HEK293 (cell line): ENCODE results near the gene MNT.

Source experiments
- CTCF ChIA-PET: fragments of 350-600 bp; formaldehyde crosslinking; extraction: SDS; loops from one replicate; lab custom pipeline; 2021; ENCODE audit warnings: antibody characterized with exemption; lab: Yijun Ruan, JAX
- POLR2A ChIA-PET: fragments of 300-600 bp; formaldehyde crosslinking; extraction: SDS; loops from one replicate; lab custom pipeline; 2020; ENCODE audit warnings: antibody characterized with exemption, inconsistent platforms; lab: Yijun Ruan, JAX
- H3K27ac ChIP-seq: fragments of 200-500 bp; sonication (Bioruptor generic); 2 replicates; pipeline ENCODE4 v1.5.1; 2014; ENCODE audit warnings: low read depth, low read length, control low read depth, inconsistent platforms; ENCODE audit errors: extremely low read depth
- H3K36me3 ChIP-seq, 2 experiments: fragments of 200-500 bp in 1 of 2; sonication (Bioruptor generic) in 1 of 2; 1 replicate in 1 of 2; 2 replicates in 1 of 2; pipeline ENCODE4 v1.5.1; 2014 to 2017; ENCODE audit warnings: inconsistent platforms in 2 of 2, low read length in 2 of 2; ENCODE audit not compliant: control insufficient read depth in 2 of 2, insufficient read depth in 1 of 2
- H3K4me1 ChIP-seq: fragments of 200-500 bp; sonication (Bioruptor generic); 2 replicates; pipeline ENCODE4 v1.5.1; 2014; ENCODE audit warnings: mild to moderate bottlenecking, low read length, inconsistent platforms; ENCODE audit not compliant: control insufficient read depth, insufficient read depth
- H3K4me3 ChIP-seq: 2 replicates; pipeline ENCODE4 v1.5.1; 2011; ENCODE audit warnings: low read depth, mild to moderate bottlenecking, control low read depth, low read length, moderate library complexity
- H3K9me3 ChIP-seq: fragments of 200-500 bp; sonication (Bioruptor generic); 2 replicates; pipeline ENCODE4 v1.5.1; 2014; ENCODE audit warnings: low read depth, low read length, inconsistent platforms; ENCODE audit not compliant: control insufficient read depth, insufficient read depth
- BCL11A ChIP-seq: fragments of 450-650 bp; formaldehyde crosslinking; IDR thresholded peaks from 2 replicates; pipeline ENCODE4 v1.5.1; 2016; ENCODE audit warnings: low read depth, missing biosample characterization, missing genetic modification characterization
- BCL11B ChIP-seq: fragments of 450-650 bp; formaldehyde crosslinking; IDR thresholded peaks from 2 replicates; pipeline ENCODE4 v1.5.1; 2016; ENCODE audit warnings: low read depth, missing biosample characterization, missing genetic modification characterization
- GLIS1 ChIP-seq: fragments of 450-650 bp; formaldehyde crosslinking; IDR thresholded peaks from 2 replicates; pipeline ENCODE4 v1.5.1; 2016; ENCODE audit warnings: missing biosample characterization, missing genetic modification characterization
- GLIS2 ChIP-seq: fragments of 450-650 bp; formaldehyde crosslinking; IDR thresholded peaks from 2 replicates; pipeline ENCODE4 v1.5.1; 2016; ENCODE audit warnings: missing biosample characterization, missing genetic modification characterization
- KLF9 ChIP-seq: fragments of 450-650 bp; formaldehyde crosslinking; IDR thresholded peaks from 2 replicates; pipeline ENCODE4 v1.5.1; 2016; ENCODE audit warnings: missing biosample characterization, missing genetic modification characterization, low read depth
- MZF1 ChIP-seq: fragments of 450-650 bp; formaldehyde crosslinking; IDR thresholded peaks from 2 replicates; pipeline ENCODE4 v1.5.1; 2017; ENCODE audit warnings: missing biosample characterization, missing genetic modification characterization, borderline replicate concordance
- PRDM10 ChIP-seq: fragments of 450-650 bp; formaldehyde crosslinking; IDR thresholded peaks from 2 replicates; pipeline ENCODE4 v1.5.1; 2016; ENCODE audit warnings: missing biosample characterization, missing genetic modification characterization
- REPIN1 ChIP-seq: fragments of 450-650 bp; formaldehyde crosslinking; IDR thresholded peaks from 2 replicates; pipeline ENCODE4 v1.5.1; 2017; ENCODE audit warnings: missing biosample characterization, missing genetic modification characterization, low read depth
- SP7 ChIP-seq: fragments of 450-650 bp; formaldehyde crosslinking; IDR thresholded peaks from 2 replicates; pipeline ENCODE4 v1.5.1; 2016; ENCODE audit warnings: missing biosample characterization, missing genetic modification characterization
- ZBTB7A ChIP-seq: fragments of 450-650 bp; formaldehyde crosslinking; IDR thresholded peaks from 2 replicates; pipeline ENCODE4 v1.5.1; 2016; ENCODE audit warnings: low read depth, missing biosample characterization, missing genetic modification characterization
- ZBTB8A ChIP-seq: fragments of 450-650 bp; formaldehyde crosslinking; IDR thresholded peaks from 2 replicates; pipeline ENCODE4 v1.5.1; 2016; ENCODE audit warnings: missing biosample characterization, missing genetic modification characterization
- ZFHX2 ChIP-seq: fragments of 450-650 bp; formaldehyde crosslinking; conservative IDR thresholded peaks from 2 replicates; pipeline ENCODE4 v1.5.1; 2016; ENCODE audit warnings: missing biosample characterization, missing genetic modification characterization
- ZNF16 ChIP-seq: fragments of 450-650 bp; formaldehyde crosslinking; IDR thresholded peaks from 2 replicates; pipeline ENCODE4 v1.5.1; 2016; ENCODE audit warnings: low read depth, missing biosample characterization, missing genetic modification characterization
- ZNF2 ChIP-seq: fragments of 450-650 bp; formaldehyde crosslinking; IDR thresholded peaks from 2 replicates; pipeline ENCODE4 v1.5.1; 2016; ENCODE audit warnings: missing biosample characterization, missing genetic modification characterization
- ZNF202 ChIP-seq: fragments of 450-650 bp; formaldehyde crosslinking; IDR thresholded peaks from 2 replicates; pipeline ENCODE4 v1.5.1; 2016; ENCODE audit warnings: missing biosample characterization, missing genetic modification characterization, borderline replicate concordance
- ZNF266 ChIP-seq: fragments of 450-650 bp; formaldehyde crosslinking; IDR thresholded peaks from 2 replicates; pipeline ENCODE4 v1.5.1; 2016; ENCODE audit warnings: missing biosample characterization, missing genetic modification characterization, low read depth
- ZNF335 ChIP-seq: fragments of 450-650 bp; formaldehyde crosslinking; conservative IDR thresholded peaks from 2 replicates; pipeline ENCODE4 v1.5.1; 2016; ENCODE audit warnings: missing biosample characterization, missing genetic modification characterization
- ZNF423 ChIP-seq: fragments of 450-650 bp; formaldehyde crosslinking; IDR thresholded peaks from 2 replicates; pipeline ENCODE4 v1.5.1; 2016; ENCODE audit warnings: missing biosample characterization, missing genetic modification characterization
- ZNF48 ChIP-seq: fragments of 450-650 bp; formaldehyde crosslinking; IDR thresholded peaks from 2 replicates; pipeline ENCODE4 v1.5.1; 2016; ENCODE audit warnings: missing biosample characterization, missing genetic modification characterization
- ZNF561 ChIP-seq: fragments of 450-650 bp; IDR thresholded peaks from 2 replicates; pipeline ENCODE4 v1.5.1; 2018; ENCODE audit warnings: missing biosample characterization, missing genetic modification characterization, borderline replicate concordance
- ZNF704 ChIP-seq: fragments of 450-650 bp; formaldehyde crosslinking; IDR thresholded peaks from 2 replicates; pipeline ENCODE4 v1.5.1; 2016; ENCODE audit warnings: missing biosample characterization, missing genetic modification characterization
- ZNF747 ChIP-seq: fragments of 450-650 bp; formaldehyde crosslinking; IDR thresholded peaks from 2 replicates; pipeline ENCODE4 v1.5.1; 2016; ENCODE audit warnings: missing biosample characterization, missing genetic modification characterization
- ZNF776 ChIP-seq: fragments of 450-650 bp; formaldehyde crosslinking; IDR thresholded peaks from 2 replicates; pipeline ENCODE4 v1.5.0; 2017; ENCODE audit warnings: missing biosample characterization, missing genetic modification characterization, borderline replicate concordance
- ZNF837 ChIP-seq: fragments of 450-650 bp; formaldehyde crosslinking; IDR thresholded peaks from 2 replicates; pipeline ENCODE4 v1.5.1; 2016; ENCODE audit warnings: missing biosample characterization, missing genetic modification characterization
- TF ChIP-seq, protein P1 (sequence below): fragments of 450-650 bp; formaldehyde crosslinking; optimal IDR thresholded peaks from 2 replicates; pipeline ENCODE3; 2016; ENCODE audit warnings: missing biosample characterization, mild to moderate bottlenecking, missing genetic modification characterization
- TF ChIP-seq, protein P2 (sequence below): fragments of 450-650 bp; formaldehyde crosslinking; IDR thresholded peaks from 2 replicates; pipeline ENCODE4; 2016; ENCODE audit warnings: missing biosample characterization, missing genetic modification characterization

Gene MNT

GRCh38 chr17:2337544-2338314, 63.1 kb downstream of the MNT start (continued):
- no peak for TF ChIP-seq ZNF16 (tag by site-specific recombination)
- peak; percentile 63; the same call in 1 of the 2 replicates for TF ChIP-seq ZNF561 (tag by site-specific recombination)
- no peak for TF ChIP-seq ZNF48 (tag by site-specific recombination)
- TF ChIP-seq, all 188 proteins: peak for 28

GRCh38 chr17:2336852-2337543, 63.9 kb downstream of the MNT start, which contains the start of gene SGSM2:
SGSM2 (plus strand) TSS chr17:2337501; CDS start chr17:2337689, 188 bp downstream.
- Histone ChIP-seq H3K4me3 (peak within 1 kb of the TSS; percentile 56), H3K36me3 (peaks cover 34 to 42% of the 10 kb centered on the region in 2 experiments), H3K27ac (peak within 1 kb of the TSS; percentile 88), H3K4me1 (peaks cover 14% of the 10 kb centered on the region), H3K9me3 (no peaks in the 10 kb centered on the region)
- POLR2A ChIA-PET = interaction anchor here (0.5 to 4.0 kb wide), 18 partner anchors 8 to 79 kb away, joined by 3 to 49 read pairs (median 6); partner anchors contain the start of genes SMG6 and SRR
- CTCF ChIA-PET = interaction anchor here (0.5 to 10.9 kb wide), 10 partner anchors 11 to 450 kb away, joined by 3 to 110 read pairs (median 4); no protein-coding TSS in a partner anchor
- TF ChIP-seq ZNF202 (tag by site-specific recombination) (no peak), ZFHX2 (tag by site-specific recombination) (peak; percentile 48), ZNF747 (tag by site-specific recombination) (no peak), ZNF335 (tag by site-specific recombination) (peak; percentile 99), ZBTB7A (tag by site-specific recombination) (no peak), ZNF837 (tag by site-specific recombination) (0 out of 2 replicates have a peak, but pooled peaks have one; percentile 77), ZNF776 (tag by site-specific recombination) (no peak), ZNF423 (tag by site-specific recombination) (peak; percentile 66; the same call in 1 of the 2 replicates), SP7 (tag by site-specific recombination) (no peak), BCL11A (tag by site-specific recombination) (no peak), ZNF266 (tag by site-specific recombination) (no peak), PRDM10 (tag by site-specific recombination) (0 out of 2 replicates have a peak, but pooled peaks have one; percentile 9), ZNF2 (tag by site-specific recombination) (0 out of 2 replicates have a peak, but pooled peaks have one; percentile 9), ZBTB8A (tag by site-specific recombination) (peak; percentile 69), KLF9 (peak; percentile 32; the same call in 1 of the 2 replicates), GLIS1 (tag by site-specific recombination) (peak; percentile 71), BCL11B (tag by site-specific recombination) (peak; percentile 46; the same call in 1 of the 2 replicates), GLIS2 (tag by site-specific recombination) (peak; percentile 87), MZF1 (tag by site-specific recombination) (no peak), REPIN1 (no peak), ZNF704 (tag by site-specific recombination) (0 out of 2 replicates have a peak, but pooled peaks have one; percentile 14)
- TF ChIP-seq, protein P1, sequence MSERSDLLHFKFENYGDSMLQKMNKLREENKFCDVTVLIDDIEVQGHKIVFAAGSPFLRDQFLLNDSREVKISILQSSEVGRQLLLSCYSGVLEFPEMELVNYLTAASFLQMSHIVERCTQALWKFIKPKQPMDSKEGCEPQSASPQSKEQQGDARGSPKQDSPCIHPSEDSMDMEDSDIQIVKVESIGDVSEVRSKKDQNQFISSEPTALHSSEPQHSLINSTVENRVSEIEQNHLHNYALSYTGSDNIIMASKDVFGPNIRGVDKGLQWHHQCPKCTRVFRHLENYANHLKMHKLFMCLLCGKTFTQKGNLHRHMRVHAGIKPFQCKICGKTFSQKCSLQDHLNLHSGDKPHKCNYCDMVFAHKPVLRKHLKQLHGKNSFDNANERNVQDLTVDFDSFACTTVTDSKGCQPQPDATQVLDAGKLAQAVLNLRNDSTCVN (tag by site-specific recombination) = peak; percentile 81
- TF ChIP-seq, protein P2, sequence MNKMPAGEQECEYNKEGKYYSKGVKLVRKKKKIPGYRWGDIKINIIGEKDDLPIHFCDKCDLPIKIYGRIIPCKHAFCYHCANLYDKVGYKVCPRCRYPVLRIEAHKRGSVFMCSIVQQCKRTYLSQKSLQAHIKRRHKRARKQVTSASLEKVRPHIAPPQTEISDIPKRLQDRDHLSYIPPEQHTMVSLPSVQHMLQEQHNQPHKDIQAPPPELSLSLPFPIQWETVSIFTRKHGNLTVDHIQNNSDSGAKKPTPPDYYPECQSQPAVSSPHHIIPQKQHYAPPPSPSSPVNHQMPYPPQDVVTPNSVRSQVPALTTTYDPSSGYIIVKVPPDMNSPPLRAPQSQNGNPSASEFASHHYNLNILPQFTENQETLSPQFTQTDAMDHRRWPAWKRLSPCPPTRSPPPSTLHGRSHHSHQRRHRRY = no peak
